ENCODE measurements around the gene B4GALT2. TPM values are rescaled to one million over a fixed set of nuclear protein-coding genes. Genes with fewer than 3 reads are reported as not detected.
A peak's percentile ranks its signal among the peaks of the same experiment; 100 is the strongest.

B4GALT2 gene
- total RNA-seq, 1 donor = 99.5 TPM

GRCh38 chr1:43991200-43991475, 12.1 kb downstream of the B4GALT2 start:
- Histone ChIP-seq H3K79me2 (ENCODE audit: insufficient read depth, low read length) (no peaks in the 10 kb centered on the region), H4K20me1 (ENCODE audit: insufficient read depth, low read length) (no peaks in the 10 kb centered on the region), H3K27me3 (ENCODE audit: insufficient read depth, low read length) (no peaks in the 10 kb centered on the region), H3K4me3 (ENCODE audit: insufficient read depth, low read length) (peak overlapping the region; percentile 82), H2AFZ (ENCODE audit: low read length) (peak overlapping the region; percentile 71), H3K9me3 (ENCODE audit: low read depth, low read length) (no peaks in the 10 kb centered on the region), H3K36me3 (ENCODE audit: insufficient read depth, low read length) (peaks cover 5% of the 10 kb centered on the region), H3K27ac (ENCODE audit: low read depth, low read length) (peak overlapping the region; percentile 80), H3K4me2 (ENCODE audit: insufficient read depth, low read length) (peak overlapping the region; percentile 89), H3K4me1 (ENCODE audit: insufficient read depth, low read length) (peaks cover 16% of the 10 kb centered on the region)
- no peak for DNase-seq (ENCODE audit: insufficient read length, low spot score, missing footprints)
- TF ChIP-seq CTCF (IDR thresholded peaks at IDR 0.05; ENCODE audit: extremely low read depth, low read depth, low read length) = no peak

DNA sequence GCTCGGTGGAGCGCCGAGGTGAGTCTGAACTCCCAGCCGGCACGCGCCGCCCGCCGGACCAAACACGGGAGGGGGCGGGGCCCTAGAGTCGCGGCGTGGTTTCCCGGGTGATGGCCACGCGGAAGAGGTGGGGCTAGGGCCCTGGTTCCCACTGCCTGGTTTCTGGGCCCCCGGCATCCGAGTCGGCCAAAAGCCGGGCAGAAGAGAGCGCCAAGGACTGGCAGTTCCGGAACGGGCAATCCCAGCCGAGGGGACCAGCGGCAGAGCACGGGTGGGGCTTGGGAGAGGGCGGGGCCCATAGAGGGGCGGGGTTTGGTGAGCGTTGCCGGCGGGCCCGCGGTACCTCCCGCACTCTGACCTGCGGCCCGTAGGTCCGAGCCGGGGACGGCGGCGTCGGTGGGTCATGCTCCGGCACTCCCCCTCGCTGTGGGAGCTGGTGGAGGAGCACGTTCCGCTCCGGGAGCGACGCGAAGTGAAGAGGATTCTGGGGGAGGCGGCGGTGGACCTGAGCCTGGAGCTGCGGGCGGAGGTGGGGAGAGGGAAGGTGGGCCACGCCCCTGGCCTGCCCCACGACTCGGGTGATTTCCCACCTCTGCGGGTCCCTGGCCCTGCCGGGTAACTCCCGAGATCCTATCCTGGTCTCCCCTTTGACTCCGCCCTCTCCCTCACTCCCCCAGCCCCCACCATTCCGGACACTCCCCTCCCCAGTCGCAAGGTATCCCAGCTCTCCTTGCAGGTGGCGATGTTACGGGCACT, 12.6 kb downstream of the B4GALT2 start, which contains the start of gene CCDC24:
Gene CCDC24, plus strand, starts transcription at position 124 of the 756 bp plus-strand sequence. Its CDS starts 280 bp downstream, at position 404.
- peak; percentile 99 for DNase-seq (ENCODE audit: insufficient read length, low spot score, missing footprints)
- Histone ChIP-seq H3K4me1 (ENCODE audit: insufficient read depth, low read length) (peaks cover 11% of the 10 kb centered on the region), H2AFZ (ENCODE audit: low read length) (peak within 1 kb of the TSS; percentile 71), H3K27ac (ENCODE audit: low read depth, low read length) (peak within 1 kb of the TSS; percentile 80), H3K27me3 (ENCODE audit: insufficient read depth, low read length) (no peaks in the 10 kb centered on the region), H3K4me2 (ENCODE audit: insufficient read depth, low read length) (peak within 1 kb of the TSS; percentile 89), H3K9me3 (ENCODE audit: low read depth, low read length) (no peaks in the 10 kb centered on the region), H3K36me3 (ENCODE audit: insufficient read depth, low read length) (no peaks in the 10 kb centered on the region), H3K4me3 (ENCODE audit: insufficient read depth, low read length) (peak within 1 kb of the TSS; percentile 82), H4K20me1 (ENCODE audit: insufficient read depth, low read length) (no peaks in the 10 kb centered on the region), H3K79me2 (ENCODE audit: insufficient read depth, low read length) (no peaks in the 10 kb centered on the region)
- no peak for TF ChIP-seq CTCF (IDR thresholded peaks at IDR 0.05; ENCODE audit: extremely low read depth, low read depth, low read length)

DNA sequence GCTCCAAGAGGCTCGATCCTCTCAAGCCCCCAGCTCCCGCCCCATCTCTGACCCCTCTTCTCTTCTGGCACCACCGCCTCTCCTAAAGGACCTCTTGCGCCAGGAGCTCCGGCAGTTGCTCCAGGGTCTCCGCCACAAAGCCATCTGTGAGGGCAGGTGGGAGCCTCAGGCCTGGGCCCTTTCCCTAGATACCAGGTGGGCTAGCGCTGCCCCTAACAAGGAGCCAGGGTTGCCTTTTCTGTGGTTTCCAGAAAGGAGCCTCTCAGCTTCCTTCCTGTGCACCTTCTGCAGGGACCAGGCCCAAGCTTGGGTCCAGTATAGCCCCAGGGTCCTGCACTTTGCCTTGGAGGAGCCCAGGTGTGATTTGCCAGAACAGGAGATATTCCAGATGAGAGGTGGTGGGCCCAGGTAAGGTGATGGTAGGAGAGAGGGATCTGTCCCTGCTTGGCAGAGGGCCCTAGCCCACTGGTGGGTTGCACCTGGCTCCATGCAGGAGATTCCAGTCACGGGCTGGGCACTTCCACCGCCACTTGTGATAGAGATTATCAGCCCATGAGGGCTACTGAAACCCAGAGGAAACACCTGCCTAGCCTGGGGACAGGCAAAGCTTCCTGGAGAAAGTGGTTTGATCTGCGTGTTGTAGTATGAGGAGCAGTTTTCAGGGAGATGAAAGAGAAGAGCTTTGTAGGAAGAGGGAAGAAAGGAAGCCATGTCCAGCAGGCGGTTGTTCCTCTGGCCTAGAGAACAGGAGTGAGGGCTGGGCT, 13.4 kb downstream of the B4GALT2 start:
- H2AFZ ChIP-seq (ENCODE audit: low read length) = peak overlapping the region; percentile 29
- H3K79me2 ChIP-seq (ENCODE audit: insufficient read depth, low read length) = no peaks in the 10 kb centered on the region
- no peaks in the 10 kb centered on the region for H3K36me3 ChIP-seq (ENCODE audit: insufficient read depth, low read length)
- TF ChIP-seq CTCF (IDR thresholded peaks at IDR 0.05; ENCODE audit: extremely low read depth, low read depth, low read length) = no peak
- peak overlapping the region; percentile 89 for H3K4me2 ChIP-seq (ENCODE audit: insufficient read depth, low read length)
- DNase-seq (ENCODE audit: insufficient read length, low spot score, missing footprints) = no peak
- peaks cover 11% of the 10 kb centered on the region for H3K4me1 ChIP-seq (ENCODE audit: insufficient read depth, low read length)
- no peaks in the 10 kb centered on the region for H4K20me1 ChIP-seq (ENCODE audit: insufficient read depth, low read length)
- H3K27ac ChIP-seq (ENCODE audit: low read depth, low read length) = no peak overlapping the region
- no peaks in the 10 kb centered on the region for H3K9me3 ChIP-seq (ENCODE audit: low read depth, low read length)
- peak overlapping the region; percentile 82 for H3K4me3 ChIP-seq (ENCODE audit: insufficient read depth, low read length)
- H3K27me3 ChIP-seq (ENCODE audit: insufficient read depth, low read length) = no peaks in the 10 kb centered on the region
